Measurements from ENCODE around the gene NELL2.

GRCh38 chr12:44654646-44655639 lies 221.2 kb downstream of the NELL2 start:
- TF ChIP-seq YY1 (IDR thresholded peaks at IDR 0.05; ENCODE audit: low read depth) (no peak), EGR1 (IDR thresholded peaks at IDR 0.05) (no peak), CEBPB (IDR thresholded peaks at IDR 0.05) (no peak)

All from Ishikawa (cell line).